ENCODE data around the gene MRPS25.

Gene MRPS25

DNA sequence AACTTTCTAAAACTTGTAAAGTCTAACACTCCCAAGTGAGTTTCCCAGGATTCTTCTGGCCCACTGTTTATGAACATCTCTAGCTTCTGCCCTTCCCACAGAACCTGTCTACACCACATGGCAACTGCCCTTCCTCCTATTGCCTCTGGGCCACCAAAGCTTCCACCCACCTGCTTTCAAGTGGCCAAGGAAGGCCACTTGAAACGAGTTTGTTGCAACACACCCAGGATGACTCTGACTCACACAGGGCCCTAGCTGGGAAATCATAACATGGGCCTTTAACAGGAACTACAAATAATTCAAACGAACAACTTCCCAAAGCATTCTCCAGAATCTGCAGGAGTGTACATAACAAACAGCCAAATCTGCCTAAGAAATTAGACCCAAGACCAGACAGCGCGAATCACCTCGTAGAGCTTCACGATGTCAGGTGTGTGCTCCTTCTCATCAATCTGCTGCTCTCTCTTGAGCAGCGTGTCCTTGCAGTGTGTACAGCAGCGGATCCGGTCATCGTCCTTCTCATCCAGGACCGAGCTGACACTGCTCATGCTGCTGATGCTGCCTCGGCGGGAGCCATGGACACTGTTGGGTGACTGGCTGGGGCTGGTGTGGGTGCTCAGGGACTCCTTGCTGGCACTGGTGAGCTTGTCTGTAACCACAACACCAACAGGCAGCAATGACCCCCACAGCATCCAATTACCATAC, 17.0 kb upstream of the MRPS25 start:
- no peak for DNase-seq

DNA sequence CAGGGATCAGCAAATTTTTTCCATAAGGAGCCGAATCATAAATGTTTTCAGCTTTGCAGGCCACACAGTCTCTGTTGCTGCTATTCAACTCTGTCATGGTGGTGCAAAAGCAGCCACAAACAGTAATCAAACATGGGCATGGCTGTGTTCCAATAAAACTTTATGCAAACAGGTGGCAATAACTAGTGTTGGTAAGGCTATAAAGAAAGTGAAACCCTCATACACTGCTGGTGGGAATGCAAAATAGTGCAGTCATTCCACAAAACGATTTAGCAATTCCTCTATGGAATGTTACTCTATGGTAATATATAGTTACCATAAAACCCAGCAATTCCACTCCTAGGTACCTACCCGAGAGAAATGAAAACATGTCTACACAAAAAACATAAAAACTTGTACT, 14.0 kb upstream of the MRPS25 start:
- DNase-seq, result no peak

DNA sequence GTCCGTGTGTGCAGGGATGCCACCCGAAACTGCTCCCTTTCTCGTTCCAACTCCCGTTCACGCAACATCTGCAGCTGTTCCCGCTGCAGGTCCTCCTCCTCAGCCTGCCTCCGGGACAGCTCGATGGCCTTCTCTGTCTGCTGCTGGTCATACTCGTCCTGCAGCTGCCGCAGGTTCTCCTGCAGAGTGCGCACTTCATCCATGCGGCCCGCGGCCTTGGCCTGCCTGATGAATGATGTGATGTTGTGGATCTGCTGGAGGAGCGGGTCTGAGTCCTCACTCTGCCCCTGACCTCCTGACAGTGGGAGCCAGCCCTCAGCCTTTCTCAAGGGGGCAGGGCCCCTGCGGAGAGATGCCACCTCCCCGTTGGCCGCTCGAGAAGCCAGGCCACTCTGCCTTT, 9.4 kb upstream of the MRPS25 start:
- DNase-seq, result no peak

DNA sequence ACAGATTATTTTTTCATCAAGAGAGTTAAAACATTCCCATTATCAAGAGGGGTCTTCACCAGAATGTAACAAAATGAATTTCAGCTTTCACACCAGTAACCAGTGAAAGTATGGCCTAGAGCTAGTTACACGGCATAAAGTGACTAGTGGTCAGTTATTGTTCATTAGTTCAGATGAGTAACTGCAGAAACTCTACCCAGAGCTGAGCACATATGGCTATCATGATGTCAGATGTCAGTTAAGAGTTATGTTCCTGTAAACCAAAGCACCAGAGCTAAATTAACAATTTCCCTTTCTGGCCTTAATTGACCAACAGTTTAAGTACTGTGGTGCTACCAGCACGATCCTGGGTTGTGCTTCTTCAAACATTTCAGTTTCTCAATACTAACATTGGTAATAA, 6.6 kb upstream of the MRPS25 start:
- no peak for DNase-seq

DNA sequence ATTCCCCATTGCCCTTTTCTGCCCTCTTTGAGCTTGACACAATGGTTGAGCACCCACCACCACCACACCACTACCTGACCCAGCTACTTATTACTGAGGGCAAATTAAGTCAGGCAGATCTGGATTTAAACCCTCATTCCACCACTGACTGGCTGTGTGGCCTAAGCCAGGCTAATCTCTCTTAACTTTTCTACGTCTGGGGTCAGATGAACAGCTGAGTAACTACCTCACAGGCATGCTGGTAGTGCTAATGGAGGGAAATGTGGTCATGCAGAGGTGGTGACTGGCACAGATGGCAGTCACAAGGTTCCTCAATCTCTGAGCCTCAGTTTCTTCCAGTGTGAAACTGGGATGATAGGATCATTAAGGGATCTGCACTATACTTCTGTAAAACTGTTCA, 4.3 kb upstream of the MRPS25 start:
- no peak for DNase-seq

DNA sequence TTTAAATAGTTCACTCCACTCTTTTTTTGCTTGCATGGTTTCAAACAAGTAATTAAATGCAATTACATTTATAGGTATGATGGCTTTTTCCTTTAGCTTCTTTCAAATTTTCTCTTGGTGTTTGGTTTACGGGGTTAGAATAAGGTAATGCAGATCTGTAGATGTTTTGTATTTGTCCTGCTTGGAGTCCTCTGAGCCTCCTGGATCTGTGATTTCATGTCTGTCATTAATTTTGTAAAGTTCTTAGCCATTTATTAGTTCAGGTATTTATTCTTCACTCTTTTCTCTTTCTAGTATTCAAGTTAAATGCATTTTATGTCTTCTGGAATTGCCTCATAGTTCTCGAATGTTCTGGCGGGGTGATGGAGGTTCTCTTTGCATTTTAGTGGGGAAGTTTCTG, 1.4 kb upstream of the MRPS25 start:
- no peak for DNase-seq

DNA sequence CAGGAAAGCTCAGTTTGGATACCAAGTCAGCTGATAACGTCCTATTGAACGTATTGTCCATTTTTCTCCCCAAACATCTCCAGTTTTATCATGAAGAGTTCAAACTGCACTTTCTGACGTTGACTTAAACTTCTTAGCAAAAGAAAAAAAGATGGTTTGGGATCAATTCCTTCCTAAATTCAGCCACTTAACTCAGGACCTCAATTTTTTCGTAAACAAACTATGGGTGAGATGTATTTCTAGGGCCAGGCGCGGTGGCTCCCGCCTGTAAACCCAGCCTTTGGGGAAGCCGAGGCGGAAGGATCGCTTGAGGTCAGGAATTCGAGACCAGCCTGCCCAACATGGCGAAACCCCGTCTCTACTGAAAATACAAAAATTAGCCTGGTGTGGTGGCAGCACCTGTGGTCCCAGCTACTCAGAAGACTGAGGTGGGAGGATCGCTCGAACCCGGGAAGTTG, 464 bp upstream of the MRPS25 start:
- no peak for DNase-seq

DNA sequence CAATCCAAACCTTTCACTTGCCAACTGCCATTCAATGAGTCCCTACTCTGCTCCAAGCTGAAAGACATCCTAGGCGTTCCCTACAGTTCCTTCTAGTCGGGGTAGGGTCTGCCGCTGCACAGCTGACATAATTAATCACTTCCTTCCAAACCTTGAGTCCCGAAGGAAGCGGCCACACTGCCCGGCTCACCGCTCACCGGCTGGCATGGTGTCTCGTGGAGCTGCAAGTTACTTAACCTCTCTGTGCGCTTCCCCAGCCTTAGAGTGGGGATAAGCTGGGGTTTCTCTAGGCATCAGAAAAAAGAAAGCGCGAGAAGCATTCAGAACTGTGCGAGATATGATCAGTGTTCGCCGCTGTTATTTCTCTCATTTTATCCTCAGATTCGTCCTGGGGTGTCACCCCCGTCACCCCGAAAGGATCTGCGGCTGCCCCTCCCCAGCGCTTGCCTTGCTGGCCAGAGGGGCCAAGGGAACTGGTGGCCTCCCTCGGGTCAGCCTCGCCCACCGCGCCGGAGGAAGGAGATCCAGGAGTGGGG, 748 bp downstream of the MRPS25 start:
- DNase-seq, result no peak

DNA sequence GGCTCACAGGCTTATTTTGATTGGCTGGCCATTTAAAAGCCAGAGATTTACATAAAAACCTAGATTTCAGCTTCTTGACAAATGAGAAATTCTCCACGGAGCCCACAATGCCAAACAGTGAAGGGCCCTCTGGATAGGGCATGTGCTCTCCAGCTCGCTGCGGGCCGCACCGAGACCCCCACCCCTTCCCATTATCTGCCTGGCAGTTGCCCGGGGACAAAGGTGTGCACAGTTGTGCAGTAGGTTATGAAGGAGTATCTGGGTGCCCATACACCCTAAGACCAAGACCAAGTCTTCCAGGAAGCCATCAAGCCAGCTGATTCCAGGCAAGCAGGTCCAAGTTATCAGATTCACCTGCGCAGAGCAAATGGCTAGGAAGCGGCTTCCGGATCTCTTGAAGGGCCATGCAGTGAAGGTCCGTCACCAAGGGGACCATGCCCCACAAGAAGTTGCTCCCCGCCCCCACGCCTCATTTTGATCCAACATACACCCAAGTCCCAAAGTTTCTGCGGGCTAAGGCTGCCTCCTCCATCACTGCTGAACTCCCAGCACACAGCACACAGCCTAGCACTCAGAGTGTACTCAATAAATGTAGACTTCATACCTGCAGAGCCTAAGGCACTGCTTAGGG, 1.3 kb downstream of the MRPS25 start:
- no peak for DNase-seq

DNA sequence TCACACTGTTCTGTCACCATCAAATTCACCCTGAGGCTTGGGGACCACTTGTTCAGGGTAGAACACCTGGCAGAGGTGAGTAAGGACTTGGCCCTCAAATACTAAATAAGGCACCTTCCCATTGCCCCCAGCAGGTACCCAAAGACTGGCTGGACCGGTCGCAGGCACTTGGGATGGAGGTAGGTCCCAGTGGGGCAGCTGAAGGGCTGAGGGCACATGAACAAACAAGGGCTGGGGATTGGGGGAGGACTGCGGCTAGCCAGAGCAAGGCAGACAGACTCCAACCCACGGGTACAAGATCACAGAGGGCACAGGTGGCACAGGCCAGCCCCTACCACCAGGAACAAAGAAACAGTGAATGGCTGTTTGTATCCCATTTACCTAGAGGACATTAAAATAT, 1.9 kb downstream of the MRPS25 start:
- DNase-seq, result no peak

DNA sequence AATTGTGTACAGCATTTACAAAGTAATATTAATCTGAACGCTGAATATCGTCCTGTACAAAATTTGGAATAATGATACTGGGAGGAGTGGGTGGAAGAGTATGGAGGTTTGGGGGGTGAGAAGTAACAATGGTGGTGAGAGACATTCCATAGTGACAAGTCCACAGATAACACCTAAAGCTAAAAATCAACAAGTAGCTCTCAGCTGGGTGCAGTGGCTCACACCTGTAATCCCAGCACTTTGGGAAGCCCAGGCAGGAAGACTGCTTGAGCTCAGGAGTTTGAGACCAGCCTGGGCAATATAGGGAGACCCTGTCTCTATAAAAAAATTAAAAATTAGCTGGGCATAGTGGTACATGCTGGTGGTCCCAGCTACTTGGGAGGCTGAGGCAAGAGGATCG, 5.1 kb downstream of the MRPS25 start:
- DNase-seq, result no peak

DNA sequence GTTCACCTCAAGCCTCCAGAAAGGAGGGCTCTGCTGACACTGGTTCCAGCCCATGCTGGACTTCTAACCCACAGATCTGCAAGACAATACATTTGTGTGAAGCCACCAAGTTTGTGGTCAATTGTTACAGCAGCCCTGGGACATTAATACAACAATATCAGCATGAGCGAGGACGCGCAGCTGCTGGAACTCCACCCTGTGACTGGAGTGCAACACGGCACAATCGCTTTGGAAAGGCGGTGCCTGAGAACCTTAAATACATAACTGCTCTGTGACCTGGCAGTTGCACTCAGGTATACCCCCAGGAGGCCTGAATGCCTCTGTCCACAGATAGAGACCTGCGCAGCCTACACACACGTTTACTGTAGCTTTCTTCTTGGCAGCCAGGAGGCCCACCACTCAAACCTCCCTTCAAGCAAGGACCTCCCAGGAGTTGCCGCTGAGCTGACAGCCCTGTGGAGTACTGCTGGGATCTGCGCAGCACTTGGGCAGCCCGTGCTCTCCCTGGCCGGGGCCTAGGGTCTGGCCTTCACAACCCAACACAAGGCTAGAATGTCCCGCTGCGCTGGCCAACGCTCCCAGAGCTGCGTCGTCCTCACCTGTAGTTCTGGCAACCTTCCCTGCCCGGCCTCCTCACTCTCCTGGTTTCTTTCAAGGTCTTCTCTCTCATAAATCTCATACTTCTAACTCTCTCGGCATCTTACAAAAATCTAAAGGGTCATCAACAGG, 8.3 kb downstream of the MRPS25 start:
- no peak for DNase-seq

DNA sequence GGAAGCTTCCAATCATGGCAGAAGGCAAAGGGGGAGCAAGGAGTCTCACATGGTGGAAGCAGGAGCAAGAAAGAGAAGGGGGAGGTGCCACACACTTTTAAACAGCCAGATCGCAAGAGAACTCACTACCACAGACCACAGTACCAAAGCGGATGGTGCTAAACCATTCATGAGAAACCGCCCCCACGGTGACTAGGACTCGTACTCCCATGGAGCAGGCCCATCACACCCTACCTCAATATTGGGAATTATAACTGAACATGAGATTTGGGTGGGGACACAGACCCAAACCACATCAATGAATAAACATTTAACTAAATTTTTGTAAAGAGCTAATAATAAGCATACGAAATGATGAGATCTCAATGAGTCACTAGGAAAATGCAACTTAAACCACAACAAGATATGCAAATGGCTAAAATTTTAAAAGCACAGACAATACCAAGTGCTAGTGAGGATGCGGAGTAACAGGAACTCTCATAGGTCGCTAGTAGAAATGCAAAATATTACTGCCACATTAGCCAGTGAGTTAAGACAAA, 10.0 kb downstream of the MRPS25 start:
- peak; percentile 27 for DNase-seq

DNA sequence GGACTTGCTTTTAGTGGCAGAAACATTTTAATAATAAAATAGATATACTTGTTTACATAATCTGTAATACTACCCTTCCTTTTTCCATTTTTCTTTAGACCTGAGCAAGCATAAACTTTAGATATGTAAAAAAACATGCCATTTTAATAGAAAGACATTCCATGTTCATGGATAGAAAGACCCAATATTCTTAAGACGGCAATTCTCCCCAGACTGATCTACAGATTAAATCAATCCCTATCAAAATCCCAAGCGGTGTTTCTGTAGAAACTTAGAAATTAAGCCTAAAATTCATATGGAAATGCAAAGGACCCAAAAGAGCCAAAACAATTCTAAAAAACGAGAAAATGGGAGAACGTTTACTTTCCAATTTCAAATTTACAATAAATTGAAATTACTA, 11.6 kb downstream of the MRPS25 start:
- DNase-seq, result no peak

DNA sequence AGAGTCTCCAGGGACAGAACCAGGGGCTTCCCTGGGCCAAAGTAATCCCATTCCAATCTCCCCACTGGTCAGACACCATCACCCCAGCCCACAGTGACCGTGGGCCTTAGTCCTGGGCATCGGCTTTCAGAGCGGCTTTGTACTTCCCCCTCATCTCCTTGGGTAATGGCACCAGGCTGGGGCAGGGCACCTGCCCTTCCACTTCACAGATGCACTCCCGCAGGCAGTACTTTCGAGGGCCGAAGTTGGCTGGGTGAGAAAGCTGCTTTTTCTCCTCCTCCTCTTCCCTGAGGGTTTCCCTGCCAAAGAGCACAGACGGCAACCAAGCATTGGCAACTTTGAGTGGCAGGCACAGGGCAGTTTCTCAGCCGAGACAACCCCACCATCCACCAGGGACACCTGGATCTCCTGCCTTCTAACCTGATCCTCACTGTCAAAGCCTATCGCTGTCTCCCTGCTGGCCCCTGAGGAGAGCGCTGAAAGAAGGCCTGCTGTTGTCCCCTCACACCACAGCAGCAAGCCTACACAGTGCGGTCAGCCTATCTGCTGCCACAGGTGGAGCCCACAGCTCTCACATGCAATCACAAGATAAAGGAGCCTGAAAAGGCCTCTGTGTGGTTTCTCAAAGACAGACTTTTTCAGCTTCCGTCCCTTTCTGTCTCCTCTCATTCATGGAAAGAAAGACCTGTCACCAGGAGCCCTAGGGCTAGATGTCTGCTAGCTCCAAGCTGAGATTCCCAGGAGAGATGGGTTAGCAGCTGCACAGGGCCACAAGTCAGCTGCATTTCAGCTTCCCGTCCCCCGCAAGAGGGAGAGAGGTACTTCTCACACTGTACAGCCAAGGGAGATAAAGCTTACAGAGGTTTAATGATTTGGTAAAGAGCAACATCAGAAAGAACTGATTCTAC, 12.5 kb downstream of the MRPS25 start:
- DNase-seq, result no peak

DNA sequence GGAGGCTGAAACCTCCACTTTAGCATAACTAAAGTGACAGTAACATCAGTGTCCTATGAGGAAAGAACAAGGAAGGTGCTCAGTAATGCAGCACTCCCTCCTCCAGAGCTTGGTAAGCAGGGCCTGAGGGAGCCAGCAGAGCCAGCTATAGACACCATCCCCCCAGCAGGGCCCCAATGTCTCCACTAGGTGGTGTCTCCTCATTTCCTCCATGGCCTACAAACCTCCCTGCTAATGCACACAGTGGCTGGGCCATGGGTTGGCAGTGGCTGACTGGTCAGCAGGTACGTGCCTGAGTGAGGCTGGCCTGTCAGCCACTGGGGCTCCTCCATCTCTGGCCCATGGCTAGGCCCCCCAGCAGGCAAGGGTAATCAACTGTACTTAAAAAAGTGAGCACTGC, 13.6 kb downstream of the MRPS25 start:
- peak; percentile 24 for DNase-seq

DNA sequence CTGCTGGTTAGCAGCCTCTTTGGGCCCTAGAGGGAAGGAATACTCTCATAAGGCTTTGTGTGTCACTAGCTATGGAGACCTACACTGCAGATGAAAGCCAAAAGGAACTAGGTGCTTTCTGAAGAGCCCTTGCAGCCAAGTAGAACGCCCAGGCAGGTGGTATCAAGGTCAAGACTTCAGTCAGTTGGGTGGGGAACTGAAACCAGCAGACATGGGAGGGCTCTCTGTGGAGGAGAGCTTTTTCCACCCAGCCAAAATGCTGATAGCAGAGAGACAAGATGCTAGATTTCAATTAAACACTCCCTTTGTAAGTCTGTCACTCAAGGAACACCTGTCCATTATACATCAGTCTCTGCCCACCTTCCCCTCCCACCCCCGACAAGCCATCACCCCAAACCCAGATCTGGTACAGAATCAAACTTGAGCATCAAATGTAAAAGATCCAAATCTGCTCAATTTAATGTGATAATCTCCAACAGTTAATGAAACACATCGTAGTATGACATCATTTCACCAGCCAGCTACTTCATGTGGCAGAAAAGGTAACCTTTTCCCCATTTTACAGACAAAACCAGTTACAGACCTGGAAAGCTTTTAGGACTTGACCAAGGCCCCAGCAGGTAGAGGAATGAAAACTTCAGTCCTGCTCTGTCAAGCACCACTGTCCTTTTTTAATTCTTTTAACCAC, 14.6 kb downstream of the MRPS25 start:
- DNase-seq, result peak; percentile 49

DNA sequence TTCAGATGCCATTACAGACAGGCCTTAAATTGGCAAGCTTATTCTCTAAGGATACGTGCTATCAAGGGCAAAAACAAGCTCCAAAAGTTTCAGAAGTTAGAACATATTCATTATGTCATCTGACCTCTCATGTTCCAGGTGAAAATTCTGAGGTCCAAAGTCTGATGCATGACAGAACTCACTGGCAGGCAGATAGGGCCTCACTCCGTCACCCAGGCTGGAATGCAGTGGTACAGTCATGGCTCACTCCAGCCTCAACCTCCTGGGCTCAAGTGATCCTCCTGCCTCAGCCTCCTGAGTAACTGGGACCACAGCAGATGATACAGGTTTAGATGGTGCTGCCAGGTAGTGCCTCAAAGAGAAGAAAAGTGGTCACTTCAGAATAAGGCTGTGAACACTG, 15.5 kb downstream of the MRPS25 start:
- no peak for DNase-seq

DNA sequence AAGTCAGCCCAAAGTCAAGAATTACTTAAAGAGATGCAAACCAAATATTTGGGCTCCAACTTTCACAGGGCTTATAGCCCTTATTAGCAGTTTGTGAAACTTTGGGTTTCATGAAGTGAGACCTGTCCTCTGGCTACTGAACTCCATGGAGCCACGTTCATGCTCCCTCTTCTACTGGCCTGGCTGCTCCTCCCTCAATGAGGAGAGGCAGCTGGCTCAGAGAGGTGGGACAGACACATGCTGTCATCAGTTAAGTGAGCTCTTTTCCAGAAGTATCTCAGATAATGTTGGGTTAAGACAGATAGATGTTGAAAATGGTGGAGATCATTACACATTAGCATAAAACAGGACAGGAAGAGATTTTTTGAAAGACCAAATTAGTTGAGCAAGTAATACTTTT, 19.4 kb downstream of the MRPS25 start:
- no peak for DNase-seq

DNA sequence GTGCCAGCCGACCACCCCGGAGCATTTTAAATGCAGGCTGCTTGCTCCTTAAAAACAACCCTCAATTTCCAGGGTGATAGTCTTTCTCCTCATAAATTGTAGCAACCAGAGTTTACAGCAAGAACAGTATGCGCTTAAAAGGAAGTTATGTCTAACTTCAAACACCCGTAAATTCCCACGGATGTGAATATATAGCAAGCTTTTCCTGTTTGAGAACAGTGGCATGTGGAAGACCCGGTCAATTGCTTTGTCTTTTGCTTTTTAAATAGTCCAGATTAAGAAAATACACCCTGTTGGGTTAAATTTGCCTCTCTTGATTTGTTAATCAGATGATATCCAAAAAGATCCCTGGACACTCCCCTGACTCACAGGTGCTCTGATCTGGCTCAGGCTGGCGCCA, 20.8 kb downstream of the MRPS25 start:
- DNase-seq, result no peak

DNA sequence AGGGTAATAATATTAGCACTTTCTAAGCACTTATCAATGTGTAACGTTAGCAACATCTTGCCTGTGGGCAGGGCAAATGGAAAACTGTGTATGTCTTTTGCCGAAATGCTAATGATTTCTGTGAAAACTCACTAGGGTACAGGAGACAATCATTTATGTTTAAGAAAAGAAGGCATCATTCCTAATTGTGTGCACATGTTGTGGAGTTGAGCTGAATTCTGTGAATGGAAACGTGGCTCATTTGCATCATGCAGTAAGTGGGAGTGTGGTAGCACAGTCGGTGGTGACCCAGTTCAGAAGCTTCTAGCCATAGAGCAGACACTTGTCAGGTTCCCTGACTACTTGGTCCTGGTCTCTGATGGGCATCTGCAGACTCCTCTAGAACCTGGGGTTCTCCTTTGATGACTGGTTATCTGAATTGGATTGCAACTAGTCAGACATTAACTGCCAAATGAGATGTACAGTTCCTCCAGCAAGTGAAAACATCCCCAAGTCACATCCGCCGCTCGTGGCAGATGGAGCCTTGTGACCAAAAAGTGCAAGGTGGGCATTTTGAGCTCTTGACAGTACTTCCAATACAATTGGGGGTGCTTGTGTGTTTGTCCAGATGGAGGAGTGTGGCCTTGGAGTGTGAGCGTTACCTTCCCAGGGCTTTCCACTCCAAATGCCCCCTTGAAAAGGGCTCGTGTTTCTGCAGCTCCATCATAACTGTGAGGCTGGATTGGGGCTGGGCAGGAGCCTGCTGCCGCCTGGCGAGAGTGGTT, 21.5 kb downstream of the MRPS25 start:
- DNase-seq, result no peak
